GM21619 (cell line): ENCODE results near the gene RPS25.
"Not testable (repeated sequence)": the region's sequence is repeated elsewhere in the genome, so short reads cannot be mapped to it uniquely, and the experiment has no call there.

ENCODE experiments used
- ATAC-seq: cut with Tn5 transposase; IDR thresholded peaks from one replicate; pipeline ENCODE4 v1.9.1; 2021; ENCODE audit not compliant: unreplicated experiment

Gene RPS25

GRCh38 chr11:119039471-119039870 lies 21.3 kb upstream of the RPS25 start:
- ATAC-seq, result not testable (repeated sequence)

DNA sequence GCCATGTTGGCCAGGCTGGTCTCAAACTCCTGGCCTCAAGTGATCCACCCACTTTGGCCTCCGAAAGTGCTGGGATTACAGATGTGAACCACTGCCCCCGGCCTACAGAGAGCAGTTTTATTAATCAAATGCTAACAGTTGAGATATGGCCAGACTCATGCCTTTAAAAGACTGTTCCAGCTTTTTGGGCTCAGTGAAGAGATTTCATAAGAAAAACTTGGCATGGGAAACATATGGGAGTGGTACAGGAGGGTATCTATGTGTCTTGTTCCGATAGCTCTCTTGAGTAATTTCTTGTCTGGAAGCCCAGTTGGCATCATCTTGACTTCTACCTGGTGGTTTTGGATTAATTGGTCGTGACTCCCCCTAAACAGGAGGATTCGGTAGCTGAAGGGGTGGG lies 20.7 kb upstream of the RPS25 start:
- ATAC-seq, result no peak

DNA sequence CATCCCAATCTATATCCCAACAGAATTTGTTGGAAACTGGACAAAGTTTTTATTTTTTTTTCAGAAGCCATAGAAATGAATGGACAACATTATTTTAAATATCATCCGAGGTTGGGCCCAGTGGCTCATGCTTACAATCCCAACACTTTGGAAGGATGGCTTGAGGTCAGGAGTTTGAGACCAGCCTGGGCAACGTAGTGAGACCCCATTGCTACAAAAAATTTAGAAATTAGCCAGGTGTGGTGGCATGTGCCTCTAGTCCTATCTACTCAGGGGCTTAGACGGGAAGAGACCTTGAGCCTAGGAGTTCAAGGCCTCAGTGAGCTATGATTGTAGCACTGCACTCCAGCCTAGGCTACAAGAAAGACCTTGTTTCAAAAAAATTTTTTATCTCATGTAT lies 16.7 kb upstream of the RPS25 start:
- ATAC-seq, result no peak

DNA sequence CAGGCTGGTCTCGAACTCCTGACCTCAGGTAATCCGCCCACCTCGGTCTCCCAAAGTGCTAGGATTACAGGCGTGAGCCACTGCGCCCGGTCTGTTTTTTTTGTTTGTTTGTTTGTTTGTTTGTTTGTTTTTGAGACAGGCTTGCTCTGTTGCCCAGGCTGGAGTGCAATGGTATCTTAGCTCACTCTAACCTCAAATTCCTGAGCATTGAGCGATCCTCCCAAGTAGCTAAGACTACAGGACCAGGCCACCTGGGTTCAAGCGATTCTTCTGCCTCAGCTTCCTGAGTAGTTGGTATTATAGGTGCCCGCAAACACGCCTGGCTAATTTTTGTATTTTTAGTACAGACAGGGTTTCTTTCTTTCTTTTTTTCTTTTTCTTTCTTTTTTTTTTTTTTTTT lies 15.3 kb upstream of the RPS25 start:
- ATAC-seq, result not testable (repeated sequence)

- no peak for ATAC-seq
Observed at GRCh38 chr11:119031912-119032280, 13.8 kb upstream of the RPS25 start.

- ATAC-seq, result peak; percentile 89
Observed at GRCh38 chr11:119030329-119031047, 12.3 kb upstream of the RPS25 start, which contains the start of gene SLC37A4. Gene SLC37A4 (minus strand): TSS chr11:119030877.

DNA sequence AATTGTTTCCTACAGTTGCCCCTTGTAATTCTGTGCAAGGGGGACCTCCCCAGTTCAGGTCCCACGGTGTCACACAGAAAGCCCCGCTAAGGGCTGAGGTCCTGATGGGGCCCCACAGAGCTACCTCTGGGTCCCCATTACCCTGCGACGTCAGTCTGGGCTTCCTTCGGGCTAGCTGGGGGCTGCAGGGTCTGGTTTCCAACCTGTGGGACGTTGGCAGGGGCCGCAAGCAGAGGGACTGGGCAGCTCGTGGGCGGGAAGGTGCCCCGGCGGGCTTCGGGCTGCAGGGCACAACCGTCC lies 11.8 kb upstream of the RPS25 start:
- peak; percentile 7 for ATAC-seq

DNA sequence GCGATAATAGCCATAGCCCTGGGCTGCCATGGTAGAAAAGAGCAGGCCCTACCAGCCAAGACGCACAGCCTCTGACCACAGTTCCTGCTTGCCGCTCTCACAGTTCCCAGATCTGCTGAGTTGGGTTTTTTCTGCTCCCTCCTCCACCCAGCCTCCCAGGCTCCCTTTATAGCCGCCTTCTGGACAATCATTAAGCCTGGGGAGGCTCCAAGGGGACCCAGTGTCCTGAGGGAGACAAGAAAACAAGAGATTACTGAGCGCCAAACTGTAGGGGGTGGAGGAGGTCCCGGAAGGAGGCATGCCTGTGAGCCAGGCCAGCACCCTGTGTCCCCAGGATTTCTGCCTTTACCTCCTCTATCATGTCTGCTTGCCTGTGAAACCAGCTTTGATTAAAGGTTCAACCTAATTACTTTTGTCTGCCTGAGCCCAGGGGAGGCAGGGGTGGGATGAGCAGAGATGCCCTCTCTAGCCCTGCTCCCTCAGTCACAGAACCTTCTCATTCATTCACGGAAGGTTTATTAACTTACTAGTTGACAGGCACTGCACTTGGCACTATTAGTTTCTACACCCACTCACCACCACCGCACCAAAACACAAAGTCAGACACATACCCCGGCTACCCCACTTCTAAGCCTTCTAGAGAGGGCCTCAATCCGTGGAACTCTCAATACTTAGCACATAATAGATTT lies 11.3 kb upstream of the RPS25 start:
- ATAC-seq, result peak; percentile 0

- ATAC-seq, result no peak
Observed at GRCh38 chr11:119029069-119029339, 10.9 kb upstream of the RPS25 start.

- no peak for ATAC-seq
Observed at GRCh38 chr11:119028346-119029068, 10.4 kb upstream of the RPS25 start.

DNA sequence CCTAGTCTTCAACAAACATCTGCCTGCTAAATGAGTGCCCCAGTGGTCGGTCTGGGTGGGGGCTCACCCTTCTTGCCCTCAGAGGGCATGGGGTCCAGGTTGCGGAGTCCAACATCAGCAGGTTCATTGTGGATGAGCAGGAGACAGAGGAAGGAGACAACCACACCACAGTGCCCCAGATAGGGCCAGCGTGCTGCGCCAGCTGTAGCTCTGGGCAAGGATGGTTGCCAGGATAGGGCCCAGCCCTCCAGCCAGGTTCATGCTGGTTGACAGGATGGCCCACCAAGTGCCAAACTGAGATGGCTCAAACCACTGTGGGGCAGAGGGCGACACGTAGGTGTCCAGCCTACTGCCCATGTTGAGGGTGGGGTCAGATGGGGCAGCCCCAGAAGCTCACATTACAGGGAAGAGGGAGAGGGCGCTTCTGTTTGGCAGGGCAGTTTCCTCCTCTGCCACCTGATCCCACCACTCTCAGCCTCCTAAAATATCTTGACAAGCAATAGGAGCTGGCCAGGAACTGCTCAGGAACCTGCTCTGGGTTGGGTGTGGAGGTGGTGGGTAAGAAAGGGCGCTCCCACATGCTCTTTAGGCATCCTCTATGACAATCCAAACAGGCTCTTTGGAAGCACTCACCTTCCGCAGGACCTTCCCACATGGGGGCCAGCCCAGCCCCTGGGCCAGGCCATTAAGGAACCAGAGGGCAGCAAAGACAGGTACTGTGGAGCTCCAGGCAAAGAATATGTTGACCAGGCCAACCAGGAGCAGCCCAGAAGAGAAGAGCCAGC lies 9.6 kb upstream of the RPS25 start:
- no peak for ATAC-seq

DNA sequence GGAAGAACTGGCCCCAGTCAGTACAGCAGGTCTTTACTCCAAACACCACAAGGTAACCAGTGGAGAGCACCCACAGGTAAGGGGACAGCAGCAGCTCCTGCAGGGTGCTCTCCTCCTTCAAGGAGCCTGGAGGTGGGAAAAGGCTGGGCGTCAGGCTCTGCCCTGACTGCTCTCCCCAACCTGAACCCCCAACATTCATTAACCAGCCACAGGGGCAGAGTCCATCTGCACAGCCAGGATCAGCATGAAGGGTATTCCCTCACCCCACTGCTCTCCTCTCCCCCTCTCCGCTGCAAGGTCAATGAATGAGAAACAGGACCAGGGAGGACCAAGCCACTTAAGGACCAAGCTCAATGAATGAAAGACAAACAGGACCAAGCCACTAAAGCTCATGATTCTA lies 8.8 kb upstream of the RPS25 start:
- ATAC-seq, result no peak

DNA sequence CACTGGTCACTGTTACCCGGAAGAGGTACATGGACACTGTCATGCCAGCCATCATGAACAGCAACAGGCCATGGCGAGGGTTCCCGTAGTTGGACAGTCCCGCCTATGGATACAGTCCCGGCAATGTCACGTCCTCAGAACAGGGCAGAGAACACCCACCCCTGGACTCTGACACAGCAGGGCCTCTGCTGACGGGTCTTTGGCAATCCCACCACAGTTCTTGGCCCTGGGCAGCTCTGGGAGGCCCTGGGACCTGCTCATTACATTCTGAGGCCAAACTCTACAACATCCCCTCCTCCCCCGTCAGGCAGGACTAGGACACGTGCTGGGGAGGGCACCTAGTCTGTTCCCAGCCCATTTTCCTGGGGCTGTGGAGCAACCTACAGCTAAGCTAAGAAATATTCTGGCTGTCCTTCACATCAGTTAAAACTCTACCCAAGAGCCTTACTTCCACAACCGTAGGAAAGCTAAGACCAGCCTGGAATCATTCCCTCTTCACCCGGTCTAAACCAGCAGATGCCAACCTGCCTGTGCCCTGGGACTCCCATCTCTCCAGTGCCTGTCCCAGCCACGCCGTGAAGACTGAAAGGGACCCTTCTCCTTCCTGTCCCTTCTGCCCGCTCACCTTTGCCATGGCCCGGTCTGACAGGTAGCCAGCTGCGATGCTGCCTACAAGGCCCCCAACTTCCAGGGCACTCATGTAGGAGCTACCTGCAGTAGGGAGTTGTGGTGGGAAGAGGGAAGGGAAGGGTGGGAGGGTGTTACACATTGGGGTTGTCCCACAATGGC lies 8.0 kb upstream of the RPS25 start:
- no peak for ATAC-seq

GRCh38 chr11:119025541-119025940 lies 7.4 kb upstream of the RPS25 start:
- ATAC-seq, result no peak

DNA sequence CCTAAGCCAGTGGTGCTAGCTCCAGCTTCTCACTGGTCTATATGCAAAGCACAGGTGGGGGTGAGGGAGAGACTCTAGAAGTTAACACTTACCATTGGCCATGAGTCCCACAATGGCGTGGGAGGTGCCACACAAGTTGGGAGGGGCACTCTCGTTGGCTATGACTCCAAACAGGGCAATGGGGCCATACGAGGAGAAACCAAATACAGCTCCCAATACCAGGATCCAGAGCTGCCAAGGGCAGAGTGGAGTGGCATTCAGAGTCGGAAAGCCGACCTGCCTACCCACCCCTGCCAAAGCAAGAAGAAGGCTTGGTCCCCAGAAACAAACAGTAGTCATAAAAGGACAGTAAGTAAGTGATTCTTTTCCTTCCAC lies 6.9 kb upstream of the RPS25 start:
- ATAC-seq, result no peak

DNA sequence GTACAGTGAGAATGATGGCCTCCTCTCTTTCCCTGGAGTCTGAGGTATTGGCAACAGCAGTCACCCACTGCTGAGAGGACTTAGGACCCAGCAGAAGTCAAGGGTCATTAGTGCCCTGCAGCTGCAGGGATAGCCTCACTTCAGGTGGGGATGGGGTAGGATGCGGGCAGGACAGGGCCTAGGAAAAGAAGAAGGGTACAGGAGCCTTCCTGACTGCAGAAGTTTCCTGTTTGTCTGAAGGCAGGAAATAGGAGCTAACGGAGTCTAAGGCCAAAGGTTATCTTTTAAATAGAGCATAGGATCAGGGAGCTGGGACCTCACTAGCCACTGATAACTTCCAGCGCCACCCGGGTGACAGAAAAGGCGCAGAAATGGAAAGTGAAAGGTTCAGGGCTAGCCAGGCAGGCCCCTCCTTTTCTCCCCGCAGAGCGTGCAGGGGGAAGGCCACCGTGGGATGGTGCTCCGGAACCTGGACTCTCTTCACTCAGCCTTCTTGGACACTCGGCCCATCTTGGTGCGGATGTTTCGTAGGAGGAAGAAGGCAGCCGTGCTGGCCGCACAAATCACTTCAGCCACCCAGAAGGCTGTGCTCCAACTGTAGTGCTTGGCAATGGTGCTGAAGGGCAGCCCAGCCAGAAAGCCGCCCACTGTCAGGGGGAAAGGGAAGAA lies 6.4 kb upstream of the RPS25 start:
- ATAC-seq, result no peak

DNA sequence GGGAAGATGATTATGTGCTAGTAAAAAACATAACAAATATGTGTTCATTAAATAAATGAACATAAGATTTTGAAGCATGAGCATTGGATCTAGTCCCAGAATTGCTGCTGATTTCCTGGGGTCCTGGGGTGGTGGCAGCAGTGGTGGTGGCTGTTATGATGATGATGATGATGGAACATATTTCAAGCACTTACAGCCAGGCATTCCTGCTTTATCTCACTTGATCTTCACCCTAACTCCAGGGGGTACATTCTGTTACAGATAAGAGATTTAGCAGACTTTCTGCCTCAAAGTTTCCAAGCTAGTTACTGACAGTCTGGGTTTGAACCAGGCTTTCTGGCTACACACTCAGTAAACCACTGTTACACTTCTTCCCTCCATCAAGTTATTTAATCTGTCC lies 5.6 kb upstream of the RPS25 start:
- ATAC-seq, result no peak

- ATAC-seq, result no peak
Observed at GRCh38 chr11:119021631-119022030, 3.5 kb upstream of the RPS25 start.

- no peak for ATAC-seq
Observed at GRCh38 chr11:119019996-119020395, 1.9 kb upstream of the RPS25 start.

GRCh38 chr11:119017377-119017776 lies 766 bp downstream of the RPS25 start:
- ATAC-seq, result not testable (repeated sequence)
